HG03354 (cell line): ENCODE results near the gene PLEKHG4B.

Experiments used
- ATAC-seq: cut with Tn5 transposase; IDR thresholded peaks from one replicate; pipeline ENCODE4 v1.9.1; 2021; ENCODE audit warnings: mild to moderate bottlenecking; ENCODE audit not compliant: unreplicated experiment, poor library complexity, severe bottlenecking

The PLEKHG4B gene

GRCh38 chr5:73768-74502 lies 18.0 kb upstream of the PLEKHG4B start:
- ATAC-seq, result no peak

- ATAC-seq, result no peak
Observed at GRCh38 chr5:74503-75109, 17.4 kb upstream of the PLEKHG4B start.

- ATAC-seq, result no peak
Observed at GRCh38 chr5:75331-76320, 16.3 kb upstream of the PLEKHG4B start.

- ATAC-seq, result no peak
Observed at GRCh38 chr5:76358-77169, 15.4 kb upstream of the PLEKHG4B start.

GRCh38 chr5:77170-77501 lies 14.8 kb upstream of the PLEKHG4B start:
- ATAC-seq, result no peak

GRCh38 chr5:77546-77945 lies 14.4 kb upstream of the PLEKHG4B start:
- no peak for ATAC-seq

- no peak for ATAC-seq
Observed at GRCh38 chr5:77957-78804, 13.8 kb upstream of the PLEKHG4B start.

GRCh38 chr5:78805-79149 lies 13.2 kb upstream of the PLEKHG4B start:
- ATAC-seq, result no peak

GRCh38 chr5:79263-79662 lies 12.7 kb upstream of the PLEKHG4B start:
- no peak for ATAC-seq

- no peak for ATAC-seq
Observed at GRCh38 chr5:79821-80220, 12.1 kb upstream of the PLEKHG4B start.

- no peak for ATAC-seq
Observed at GRCh38 chr5:81391-82021, 10.5 kb upstream of the PLEKHG4B start.

- ATAC-seq, result no peak
Observed at GRCh38 chr5:82097-82496, 9.9 kb upstream of the PLEKHG4B start.

- ATAC-seq, result no peak
Observed at GRCh38 chr5:82570-82969, 9.4 kb upstream of the PLEKHG4B start.

GRCh38 chr5:83029-83428 lies 8.9 kb upstream of the PLEKHG4B start:
- ATAC-seq, result no peak

- ATAC-seq, result no peak
Observed at GRCh38 chr5:85334-85995, 6.5 kb upstream of the PLEKHG4B start.

GRCh38 chr5:89337-90286 lies 2.4 kb upstream of the PLEKHG4B start:
- ATAC-seq, result no peak
